ENCODE data around the gene AATK.
A peak's percentile ranks its signal among the peaks of the same experiment; 100 is the strongest.

The AATK gene

DNA sequence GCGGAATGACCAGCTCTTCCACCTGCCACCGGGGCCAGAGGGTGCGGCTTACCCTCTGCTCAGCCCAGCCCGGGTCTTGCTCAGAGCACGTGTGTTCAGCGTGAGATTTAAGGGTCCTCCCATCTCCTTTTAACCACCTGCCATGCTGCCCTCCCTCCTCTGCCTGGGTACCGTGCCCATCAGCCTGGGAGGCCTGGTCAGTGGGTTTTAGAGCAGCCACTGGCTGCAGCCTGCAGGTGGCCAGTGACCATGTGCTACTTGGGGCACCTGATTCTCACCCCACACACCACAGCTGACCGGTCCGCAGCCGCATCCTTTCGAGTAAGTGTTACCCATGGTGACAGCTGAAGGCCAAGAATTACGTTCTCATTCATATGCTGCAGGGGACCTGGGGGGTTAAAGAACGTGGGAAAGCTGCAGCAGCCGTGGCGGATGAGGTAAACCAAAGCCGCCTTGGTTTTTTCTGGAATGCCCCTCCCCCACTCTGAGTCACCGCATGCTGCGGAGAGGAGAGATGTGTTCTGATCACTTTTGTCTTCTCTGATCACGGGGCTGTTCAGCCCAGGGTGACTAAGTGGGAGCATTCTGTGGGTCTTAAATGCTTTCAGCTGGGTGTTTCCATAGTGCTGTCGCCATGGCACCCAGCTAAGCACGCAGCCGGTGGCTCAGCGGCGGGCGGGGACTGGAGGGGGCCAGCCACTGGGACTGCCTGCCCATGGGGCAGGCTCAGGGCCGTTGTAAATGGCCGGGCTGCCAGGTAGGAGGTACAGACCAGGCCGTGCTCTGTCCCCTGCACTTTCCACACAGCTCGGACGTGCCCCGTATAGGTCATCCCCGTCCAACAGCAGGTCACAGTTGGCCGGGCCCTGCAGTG is 71.3 kb downstream of the AATK start:
- TF ChIP-seq, protein P1, sequence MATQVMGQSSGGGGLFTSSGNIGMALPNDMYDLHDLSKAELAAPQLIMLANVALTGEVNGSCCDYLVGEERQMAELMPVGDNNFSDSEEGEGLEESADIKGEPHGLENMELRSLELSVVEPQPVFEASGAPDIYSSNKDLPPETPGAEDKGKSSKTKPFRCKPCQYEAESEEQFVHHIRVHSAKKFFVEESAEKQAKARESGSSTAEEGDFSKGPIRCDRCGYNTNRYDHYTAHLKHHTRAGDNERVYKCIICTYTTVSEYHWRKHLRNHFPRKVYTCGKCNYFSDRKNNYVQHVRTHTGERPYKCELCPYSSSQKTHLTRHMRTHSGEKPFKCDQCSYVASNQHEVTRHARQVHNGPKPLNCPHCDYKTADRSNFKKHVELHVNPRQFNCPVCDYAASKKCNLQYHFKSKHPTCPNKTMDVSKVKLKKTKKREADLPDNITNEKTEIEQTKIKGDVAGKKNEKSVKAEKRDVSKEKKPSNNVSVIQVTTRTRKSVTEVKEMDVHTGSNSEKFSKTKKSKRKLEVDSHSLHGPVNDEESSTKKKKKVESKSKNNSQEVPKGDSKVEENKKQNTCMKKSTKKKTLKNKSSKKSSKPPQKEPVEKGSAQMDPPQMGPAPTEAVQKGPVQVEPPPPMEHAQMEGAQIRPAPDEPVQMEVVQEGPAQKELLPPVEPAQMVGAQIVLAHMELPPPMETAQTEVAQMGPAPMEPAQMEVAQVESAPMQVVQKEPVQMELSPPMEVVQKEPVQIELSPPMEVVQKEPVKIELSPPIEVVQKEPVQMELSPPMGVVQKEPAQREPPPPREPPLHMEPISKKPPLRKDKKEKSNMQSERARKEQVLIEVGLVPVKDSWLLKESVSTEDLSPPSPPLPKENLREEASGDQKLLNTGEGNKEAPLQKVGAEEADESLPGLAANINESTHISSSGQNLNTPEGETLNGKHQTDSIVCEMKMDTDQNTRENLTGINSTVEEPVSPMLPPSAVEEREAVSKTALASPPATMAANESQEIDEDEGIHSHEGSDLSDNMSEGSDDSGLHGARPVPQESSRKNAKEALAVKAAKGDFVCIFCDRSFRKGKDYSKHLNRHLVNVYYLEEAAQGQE (IDR thresholded peaks at IDR 0.05; ENCODE audit: insufficient replicate concordance, low read depth): no peak
- TF ChIP-seq GABPA (IDR thresholded peaks at IDR 0.05; ENCODE audit: low read depth) (no peak), SPI1 (IDR thresholded peaks at IDR 0.05; ENCODE audit: borderline replicate concordance, low read depth) (no peak), CTCF (IDR thresholded peaks at IDR 0.05; ENCODE audit: insufficient read depth, low read length) (no peak), POLR2AphosphoS5 (IDR thresholded peaks at IDR 0.05; ENCODE audit: low read depth) (no peak)
- Histone ChIP-seq H3K4me3 (replicated peaks; ENCODE audit: insufficient read depth, low read length) (no peak overlapping the region), H3K27me3 (ENCODE audit: insufficient read depth, poor library complexity, severe bottlenecking) (peaks cover 11% of the 10 kb centered on the region), H3K27ac (replicated peaks) (no peak overlapping the region)
- DNase-seq (ENCODE audit: low read depth in 1 of 2, low spot score in 1 of 2): peak; percentile 50 to 88

DNA sequence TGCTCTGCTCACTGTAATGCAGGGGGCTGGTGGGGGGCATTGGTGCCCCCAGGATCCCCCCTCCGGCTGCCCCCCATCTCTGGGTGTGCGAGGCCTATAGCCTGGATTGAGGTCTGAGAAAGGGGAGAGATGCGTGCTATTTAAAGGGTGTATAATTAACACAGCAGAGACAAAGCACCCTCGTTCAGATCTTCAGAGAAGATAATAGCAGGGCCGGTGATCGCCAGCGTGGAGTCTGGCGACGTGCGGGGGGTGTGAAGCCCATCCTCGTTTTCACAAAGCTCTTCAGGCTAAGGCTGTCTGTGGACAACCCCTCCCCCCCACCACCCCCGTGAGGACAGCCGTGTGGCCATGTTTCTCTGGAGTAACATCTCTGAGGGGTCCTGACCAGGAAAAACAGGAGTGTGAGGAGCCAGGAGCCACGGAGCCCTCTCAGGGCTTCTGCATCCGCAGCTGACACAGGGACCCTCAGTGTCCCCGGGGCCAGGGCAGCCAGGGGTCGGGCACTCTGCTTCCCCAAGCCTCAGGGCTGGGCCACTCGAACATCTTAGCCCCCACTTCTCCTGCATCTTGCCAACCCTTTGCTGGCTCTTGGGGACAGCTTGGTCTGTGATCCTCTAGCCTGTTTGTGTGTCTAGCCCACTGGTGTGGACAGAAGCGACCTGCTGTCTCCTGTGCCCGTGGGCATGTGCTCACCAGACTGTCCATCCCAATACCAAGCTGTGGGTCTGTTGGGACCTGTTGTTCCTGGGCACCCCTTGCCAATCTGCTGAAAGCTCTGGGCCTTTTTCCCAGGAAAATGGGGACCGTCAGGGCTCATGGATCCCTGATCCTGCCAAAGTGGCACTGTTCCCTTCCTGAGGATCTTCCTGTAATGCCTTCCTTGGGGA is 72.2 kb downstream of the AATK start:
- Histone ChIP-seq H3K27me3 (ENCODE audit: insufficient read depth, poor library complexity, severe bottlenecking) (peaks cover 11% of the 10 kb centered on the region), H3K27ac (replicated peaks) (no peak overlapping the region), H3K4me3 (replicated peaks; ENCODE audit: insufficient read depth, low read length) (no peak overlapping the region)
- TF ChIP-seq CTCF (IDR thresholded peaks at IDR 0.05; ENCODE audit: insufficient read depth, low read length): no peak
- DNase-seq (ENCODE audit: low read depth in 1 of 2, low spot score in 1 of 2): no peak

DNA sequence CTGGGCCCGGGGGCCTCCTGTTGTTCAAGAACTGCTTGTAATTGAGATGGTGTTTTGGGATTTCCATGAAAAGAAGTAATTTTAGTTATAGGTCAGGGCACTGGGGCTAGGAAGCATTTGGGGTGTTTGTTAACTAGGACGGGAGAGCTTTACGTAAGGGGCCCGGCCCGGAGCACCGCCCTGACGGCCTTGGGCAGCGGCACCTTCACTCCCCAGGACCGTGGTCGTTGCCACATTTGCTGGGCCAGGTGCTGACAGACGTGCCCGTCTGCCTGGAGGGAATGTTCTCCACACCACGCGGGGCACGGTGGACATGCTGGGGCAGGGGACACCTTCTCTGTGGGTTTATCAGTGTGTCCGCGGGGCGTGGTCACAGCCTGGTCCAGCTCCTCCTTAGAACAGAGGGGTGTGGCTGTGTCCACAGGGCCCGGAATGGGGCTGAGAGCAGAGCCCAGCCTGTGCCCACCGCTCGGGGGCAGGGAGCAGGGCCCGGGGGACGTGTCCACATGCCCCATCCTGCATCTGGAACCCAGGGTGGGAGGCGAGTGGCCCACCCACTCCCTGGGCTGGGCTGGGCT is 73.4 kb downstream of the AATK start:
- TF ChIP-seq GABPA (IDR thresholded peaks at IDR 0.05; ENCODE audit: low read depth): no peak
- TF ChIP-seq SPI1 (IDR thresholded peaks at IDR 0.05; ENCODE audit: borderline replicate concordance, low read depth): no peak
- TF ChIP-seq, protein P1 (IDR thresholded peaks at IDR 0.05; ENCODE audit: insufficient replicate concordance, low read depth): no peak
- TF ChIP-seq CTCF (IDR thresholded peaks at IDR 0.05; ENCODE audit: insufficient read depth, low read length): no peak
- no peak for TF ChIP-seq POLR2AphosphoS5 (IDR thresholded peaks at IDR 0.05; ENCODE audit: low read depth)
- peaks cover 11% of the 10 kb centered on the region for H3K27me3 ChIP-seq (ENCODE audit: insufficient read depth, poor library complexity, severe bottlenecking)
- no peak overlapping the region for H3K27ac ChIP-seq (replicated peaks)
- no peak for DNase-seq (ENCODE audit: low read depth in 1 of 2, low spot score in 1 of 2)
- H3K4me3 ChIP-seq (replicated peaks; ENCODE audit: insufficient read depth, low read length): no peak overlapping the region
